ENCODE data around the gene HJV. TPM values are rescaled to one million over a fixed set of nuclear protein-coding genes. Genes with fewer than 3 reads are reported as not detected.

HJV gene
- total RNA-seq, 2 donors from 2014 or later, result 1.2 TPM; not detected in 1

- TF ChIP-seq CTCF (IDR thresholded peaks at IDR 0.05) (no peak), POLR2A (IDR thresholded peaks at IDR 0.05) (no peak), POLR2AphosphoS5 (IDR thresholded peaks at IDR 0.05) (no peak)
- 35% methylated on average over 10 of the region's 10 CpGs for WGBS
- Histone ChIP-seq H3K27me3 (replicated peaks; ENCODE audit: insufficient read depth) (no peaks in the 10 kb centered on the region), H3K27ac (peak overlapping the region; percentile 96 to 97), H3K4me1 (replicated peaks) (peaks cover 6% of the 10 kb centered on the region), H3K36me3 (peaks cover 18 to 25% of the 10 kb centered on the region in 2 donors), H3K9me3 (no peaks in the 10 kb centered on the region), H3K4me3 (peak overlapping the region; percentile 48 to 64)
- DNase-seq (ENCODE audit: low spot score), result no peak
- intact Hi-C loops (cut with DNase I), result no loop called here
Measured at GRCh38 chr1:145994391-145995120, 27.0 kb downstream of the HJV start.

GRCh38 chr1:145993618-145994390 is 27.7 kb downstream of the HJV start:
- peaks cover 6% of the 10 kb centered on the region for H3K4me1 ChIP-seq (replicated peaks)
- peak overlapping the region; percentile 96 to 97 for H3K27ac ChIP-seq
- intact Hi-C loops (cut with DNase I), result no loop called here
- 45% methylated on average over 6 of the region's 6 CpGs for whole genome bisulfite sequencing
- TF ChIP-seq POLR2A (IDR thresholded peaks at IDR 0.05) (no peak), POLR2AphosphoS5 (IDR thresholded peaks at IDR 0.05) (peak; percentile 33), CTCF (IDR thresholded peaks at IDR 0.05) (no peak)
- H3K9me3 ChIP-seq, result no peaks in the 10 kb centered on the region
- H3K27me3 ChIP-seq (replicated peaks; ENCODE audit: insufficient read depth), result no peaks in the 10 kb centered on the region
- no peak for DNase-seq (ENCODE audit: low spot score)
- peak overlapping the region; percentile 48 to 64 for H3K4me3 ChIP-seq
- H3K36me3 ChIP-seq, result peaks cover 18 to 25% of the 10 kb centered on the region in 2 donors

- 66% methylated on average over 5 of the region's 5 CpGs for WGBS
- TF ChIP-seq POLR2A (IDR thresholded peaks at IDR 0.05) (no peak), POLR2AphosphoS5 (IDR thresholded peaks at IDR 0.05) (no peak), CTCF (IDR thresholded peaks at IDR 0.05) (no peak)
- H3K36me3 ChIP-seq, result peaks cover 18 to 25% of the 10 kb centered on the region in 2 donors
- DNase-seq (ENCODE audit: low spot score), result no peak
- no peaks in the 10 kb centered on the region for H3K9me3 ChIP-seq
- intact Hi-C loops (cut with DNase I), result no loop called here
- peak overlapping the region; percentile 96 to 97 for H3K27ac ChIP-seq
- H3K27me3 ChIP-seq (replicated peaks; ENCODE audit: insufficient read depth), result no peaks in the 10 kb centered on the region
- H3K4me1 ChIP-seq (replicated peaks), result no peaks in the 10 kb centered on the region
- peak overlapping the region; percentile 48 to 64 for H3K4me3 ChIP-seq
Measured at GRCh38 chr1:145992958-145993617, 28.4 kb downstream of the HJV start.

GRCh38 chr1:145992502-145992936 is 29.0 kb downstream of the HJV start:
- peak overlapping the region; percentile 96 to 97 for H3K27ac ChIP-seq
- intact Hi-C loops (cut with DNase I), result no loop called here
- peak overlapping the region; percentile 48 to 64 for H3K4me3 ChIP-seq
- 57% methylated on average over 1 of the region's 1 CpG for WGBS
- TF ChIP-seq CTCF (IDR thresholded peaks at IDR 0.05) (no peak), POLR2A (IDR thresholded peaks at IDR 0.05) (no peak), POLR2AphosphoS5 (IDR thresholded peaks at IDR 0.05) (no peak)
- no peaks in the 10 kb centered on the region for H3K9me3 ChIP-seq
- peaks cover 18 to 25% of the 10 kb centered on the region in 2 donors for H3K36me3 ChIP-seq
- H3K4me1 ChIP-seq (replicated peaks), result no peaks in the 10 kb centered on the region
- DNase-seq (ENCODE audit: low spot score), result no peak
- no peaks in the 10 kb centered on the region for H3K27me3 ChIP-seq (replicated peaks; ENCODE audit: insufficient read depth)
